Gastrocnemius medialis (tissue), 4 donors: ENCODE measurements around the gene LAMA3. TPM values are rescaled to one million over a fixed set of nuclear protein-coding genes. Genes with fewer than 3 reads are reported as not detected.

Source experiments
- ATAC-seq, 2 donors: fragments of 150-250 bp; one replicate each; pipeline ENCODE4 v1.9.1; 2016
- DNase-seq, 2 donors: peaks; one replicate each; pipeline ENCODE4 v3.0.0-alpha.2; 2019
- H3K27ac ChIP-seq, 4 donors: fragments of 200-600 bp; sonication (generic); 1 replicate in 1 of 4; 2 replicates in 3 of 4; pipeline ENCODE4 v1.5.1; 2016 to 2018; ENCODE audit warnings: mild to moderate bottlenecking in 2 of 4, moderate library complexity in 1 of 4
- H3K27me3 ChIP-seq, 3 donors: fragments of 200-600 bp; sonication (generic) in 2 of 3; 1 replicate in 1 of 3; 2 replicates in 2 of 3; pipeline versions ENCODE4 v1.5.1 to v1.6.0; 2016 to 2019; ENCODE audit warnings: mild to moderate bottlenecking in 1 of 3, moderate library complexity in 1 of 3
- H3K36me3 ChIP-seq, 2 donors: fragments of 200-600 bp; sonication (generic) in 1 of 2; one replicate each; pipeline ENCODE4 v1.5.1; 2017 to 2018
- H3K4me1 ChIP-seq, 2 donors: fragments of 200-600 bp; sonication (generic) in 1 of 2; one replicate each; pipeline ENCODE4 v1.5.1; 2016 to 2017; ENCODE audit warnings: mild to moderate bottlenecking in 2 of 2
- H3K4me3 ChIP-seq, 4 donors: fragments of 200-600 bp; sonication (generic) in 3 of 4; 1 replicate in 1 of 4; 2 replicates in 3 of 4; pipeline ENCODE4 v1.5.1; 2016 to 2019; ENCODE audit warnings: mild to moderate bottlenecking in 2 of 4
- H3K9me3 ChIP-seq, 3 donors: fragments of 200-600 bp; sonication (generic) in 2 of 3; 1 replicate in 1 of 3; 2 replicates in 2 of 3; pipeline ENCODE4 v1.5.1; 2016 to 2019
- POLR2A ChIP-seq, 2 donors: fragments of 450-650 bp; IDR thresholded peaks; one replicate each; pipeline ENCODE4 v1.6.1; 2017; ENCODE audit warnings: antibody characterized with exemption in 2 of 2, mild to moderate bottlenecking in 2 of 2, moderate library complexity in 2 of 2
- in situ Hi-C, 4 donors: fragments of 200-750 bp; cut with MboI; loops; one replicate each; pipeline versions ENCODE4 v1.15.0 to v1.8.0; 2017; ENCODE audit warnings: low sequenced_read_pairs in 4 of 4
- intact Hi-C: fragments of 100-400 bp; cut with DNase I; formaldehyde crosslinking; loops from one replicate; pipeline ENCODE4 v1.15.1; 2023; ENCODE audit warnings: low total_unique reads
- total RNA-seq, 4 donors: library from RNA; depleted of rRNA; stranded (reverse); fragments of >200 nt; gene quantifications; one replicate each; pipeline versions ENCODE4 v1.1.0 to v1.2.3, GENCODE V29; 2016
- TF ChIP-seq, protein P1 (sequence below), 5 experiments: fragments of 450-650 bp in 3 of 5; fragments of 200-600 bp in 2 of 5; sonication (generic) in 2 of 5; IDR thresholded peaks in 4 of 5; conservative IDR thresholded peaks in 1 of 5; 1 replicate in 4 of 5; 2 replicates in 1 of 5; pipeline ENCODE4 v1.5.1; 2016 to 2019; ENCODE audit warnings: antibody characterized with exemption in 5 of 5, mild to moderate bottlenecking in 3 of 5, moderate library complexity in 3 of 5

Gene LAMA3
- total RNA-seq, 4 donors from 2014 or later, result 1.1 to 5.3 (median 2.1) TPM

DNA sequence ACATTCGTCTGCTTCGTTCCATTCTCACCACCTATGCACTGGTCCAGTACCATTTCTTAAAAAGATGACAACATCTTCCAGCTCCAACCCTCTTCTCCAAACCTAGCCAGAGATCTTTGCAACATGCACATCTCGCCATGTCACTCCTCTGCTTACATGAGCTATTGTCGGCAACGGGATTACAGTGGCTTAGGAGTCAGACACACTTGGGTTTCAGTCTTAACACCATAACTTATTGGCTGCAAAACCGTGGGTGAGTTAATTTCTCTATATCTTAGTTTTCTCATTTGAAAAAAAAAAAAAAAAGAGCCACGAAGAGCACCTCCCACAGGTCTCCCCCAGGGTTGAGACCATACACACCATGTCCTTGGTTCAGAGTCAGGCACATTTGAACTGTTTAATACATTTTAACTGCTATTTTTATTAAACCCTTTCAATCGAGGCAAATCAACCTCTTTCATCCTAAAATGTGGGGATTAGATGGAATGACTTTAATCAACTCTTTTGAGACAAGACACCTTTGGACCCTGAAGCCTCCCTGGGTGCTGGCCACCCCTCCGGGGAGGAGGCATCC, 27.4 kb upstream of the LAMA3 start:
- DNase-seq (no peak), ATAC-seq (no peak)
- Histone ChIP-seq H3K27me3 (peaks cover 37 to 44% (median 41%) of the 10 kb centered on the region in 3 donors), H3K4me3 (peak overlapping the region; percentile 51 to 58 (median 53)), H3K9me3 (no peaks in the 10 kb centered on the region), H3K4me1 (peaks cover 0 to 7% of the 10 kb centered on the region in 2 donors), H3K27ac (no peak overlapping the region), H3K36me3 (no peaks in the 10 kb centered on the region)
- TF ChIP-seq, protein P1, sequence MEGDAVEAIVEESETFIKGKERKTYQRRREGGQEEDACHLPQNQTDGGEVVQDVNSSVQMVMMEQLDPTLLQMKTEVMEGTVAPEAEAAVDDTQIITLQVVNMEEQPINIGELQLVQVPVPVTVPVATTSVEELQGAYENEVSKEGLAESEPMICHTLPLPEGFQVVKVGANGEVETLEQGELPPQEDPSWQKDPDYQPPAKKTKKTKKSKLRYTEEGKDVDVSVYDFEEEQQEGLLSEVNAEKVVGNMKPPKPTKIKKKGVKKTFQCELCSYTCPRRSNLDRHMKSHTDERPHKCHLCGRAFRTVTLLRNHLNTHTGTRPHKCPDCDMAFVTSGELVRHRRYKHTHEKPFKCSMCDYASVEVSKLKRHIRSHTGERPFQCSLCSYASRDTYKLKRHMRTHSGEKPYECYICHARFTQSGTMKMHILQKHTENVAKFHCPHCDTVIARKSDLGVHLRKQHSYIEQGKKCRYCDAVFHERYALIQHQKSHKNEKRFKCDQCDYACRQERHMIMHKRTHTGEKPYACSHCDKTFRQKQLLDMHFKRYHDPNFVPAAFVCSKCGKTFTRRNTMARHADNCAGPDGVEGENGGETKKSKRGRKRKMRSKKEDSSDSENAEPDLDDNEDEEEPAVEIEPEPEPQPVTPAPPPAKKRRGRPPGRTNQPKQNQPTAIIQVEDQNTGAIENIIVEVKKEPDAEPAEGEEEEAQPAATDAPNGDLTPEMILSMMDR (IDR thresholded peaks at IDR 0.05 in 4 of 5, conservative IDR thresholded peaks at IDR 0.05 in 1 of 5), result no peak
- no peak for TF ChIP-seq POLR2A (IDR thresholded peaks at IDR 0.05)
- in situ Hi-C loops, result loop anchor here in 2 of 4 donors (25.0 kb wide), 2 partner anchors 100 to 250 kb away; no protein-coding TSS in a partner anchor
- intact Hi-C loops, result no loop called here

DNA sequence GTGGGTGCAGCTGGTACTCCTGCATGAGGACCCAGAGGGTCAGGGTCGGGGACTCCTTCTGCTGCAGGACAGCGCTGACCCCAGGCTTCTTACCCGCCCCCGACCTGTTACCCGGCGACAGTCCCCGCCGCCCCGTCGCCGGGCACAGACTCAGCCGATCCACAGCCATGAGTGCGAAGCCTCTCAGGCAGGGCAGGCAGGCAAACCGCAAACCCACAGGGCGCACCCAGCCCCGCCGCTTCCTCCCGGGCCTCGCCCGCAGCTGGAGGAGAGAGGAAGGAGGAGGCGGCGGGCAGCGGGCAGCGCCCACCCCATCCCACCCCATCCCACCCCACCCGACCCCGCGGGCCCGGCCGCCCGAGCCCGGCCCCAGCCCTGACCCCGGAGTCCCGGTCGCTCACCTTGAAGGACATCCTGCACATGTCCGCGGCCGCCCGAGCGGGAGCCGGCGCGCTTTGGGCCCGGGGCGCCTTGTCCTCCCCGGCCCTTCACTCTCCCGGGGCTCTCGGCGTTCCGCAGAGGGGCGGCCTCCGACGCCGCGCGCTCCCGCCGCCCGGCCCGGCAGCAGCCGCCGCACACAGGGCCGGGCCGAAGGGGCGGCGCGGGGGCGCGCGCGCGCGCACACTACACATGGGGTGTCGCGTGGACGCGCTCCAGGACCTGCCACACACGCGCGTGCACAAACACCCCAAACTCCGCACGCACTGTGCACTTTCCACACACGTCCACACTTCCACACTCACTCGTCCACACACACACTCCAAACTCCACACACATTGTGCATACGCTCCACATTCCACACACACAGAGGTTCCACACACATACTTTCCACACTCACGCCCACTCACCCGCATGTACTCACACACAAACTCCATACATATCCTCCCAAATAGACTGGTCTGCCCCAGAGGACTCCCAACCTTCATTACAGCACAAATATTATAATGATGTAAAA, 26.7 kb upstream of the LAMA3 start, which contains the start of gene ANKRD29:
Gene ANKRD29 (minus strand): TSS at position 603 of the 955 bp plus-strand sequence. CDS start 181 bp downstream, at position 422.
- DNase-seq, result no peak
- ATAC-seq, result peak in 1 of 2 donors; percentile 48
- no peak for TF ChIP-seq POLR2A (IDR thresholded peaks at IDR 0.05)
- TF ChIP-seq, protein P1 (IDR thresholded peaks at IDR 0.05 in 4 of 5, conservative IDR thresholded peaks at IDR 0.05 in 1 of 5), result no peak
- H3K27ac ChIP-seq, result peak within 1 kb of the TSS in 1 of 4 donors; percentile 24
- no peaks in the 10 kb centered on the region for H3K9me3 ChIP-seq
- H3K4me3 ChIP-seq, result peak within 1 kb of the TSS; percentile 51 to 58 (median 53)
- peaks cover 0 to 7% of the 10 kb centered on the region in 2 donors for H3K4me1 ChIP-seq
- no peaks in the 10 kb centered on the region for H3K36me3 ChIP-seq
- H3K27me3 ChIP-seq, result peaks cover 37 to 44% (median 41%) of the 10 kb centered on the region in 3 donors
- intact Hi-C loops (no loop called here), in situ Hi-C loops (loop anchor here in 2 of 4 donors (25.0 kb wide), 2 partner anchors 100 to 250 kb away; no protein-coding TSS in a partner anchor)

DNA sequence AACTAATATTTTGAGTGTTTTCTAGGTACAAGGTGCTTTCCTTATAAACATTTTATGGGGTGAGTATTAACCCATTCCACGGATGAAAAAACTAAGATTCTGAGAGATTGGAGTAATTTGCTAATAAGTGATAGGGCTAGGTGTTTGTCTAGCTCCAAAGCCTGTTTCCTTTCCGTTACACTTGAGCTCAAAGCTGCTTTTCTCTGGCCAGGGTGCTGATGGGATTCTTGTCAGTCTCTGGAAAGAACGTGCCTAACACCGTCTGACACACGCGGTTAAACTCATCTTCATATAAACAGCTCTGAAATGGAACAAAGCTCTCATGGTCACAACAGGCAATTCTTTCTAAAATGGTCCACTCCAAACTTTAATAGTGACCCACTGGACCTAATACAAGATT, 24.6 kb upstream of the LAMA3 start:
- Histone ChIP-seq H3K4me1 (peaks cover 0 to 7% of the 10 kb centered on the region in 2 donors), H3K9me3 (no peaks in the 10 kb centered on the region)

DNA sequence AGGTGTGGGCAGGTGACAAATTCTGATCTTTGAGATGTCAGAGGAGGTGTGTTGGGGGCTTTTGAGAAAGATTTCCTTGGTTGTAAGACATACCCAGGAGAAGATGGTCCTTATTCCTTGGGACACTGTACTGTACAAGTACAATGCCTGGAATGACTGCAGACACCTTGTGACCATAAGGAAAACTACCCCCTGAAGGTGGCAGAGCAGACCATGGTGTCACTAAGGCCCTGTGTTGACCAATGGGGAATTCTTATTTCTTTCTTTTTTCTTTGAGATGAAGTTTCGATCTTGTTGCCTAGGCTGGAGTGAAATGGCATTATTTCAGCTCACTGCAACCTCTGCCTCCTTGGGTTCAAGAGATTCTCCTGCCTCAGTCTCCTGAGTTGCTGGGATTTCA, 22.1 kb upstream of the LAMA3 start:
- TF ChIP-seq POLR2A (IDR thresholded peaks at IDR 0.05), result no peak
- TF ChIP-seq, protein P1 (IDR thresholded peaks at IDR 0.05 in 4 of 5, conservative IDR thresholded peaks at IDR 0.05 in 1 of 5), result no peak
- no peak for DNase-seq
- Histone ChIP-seq H3K36me3 (no peaks in the 10 kb centered on the region), H3K27ac (no peak overlapping the region), H3K27me3 (peaks cover 10 to 18% (median 17%) of the 10 kb centered on the region in 3 donors), H3K9me3 (no peaks in the 10 kb centered on the region), H3K4me3 (no peak overlapping the region), H3K4me1 (peaks cover 0 to 7% of the 10 kb centered on the region in 2 donors)
- intact Hi-C loops (no loop called here), in situ Hi-C loops (loop anchor here in 2 of 4 donors (25.0 kb wide), 2 partner anchors 95 to 245 kb away; no protein-coding TSS in a partner anchor)
- ATAC-seq, result no peak

More for the DNA sequence above, 24.6 kb upstream of the LAMA3 start:
- DNase-seq (no peak), ATAC-seq (no peak)
- Histone ChIP-seq H3K4me3 (no peak overlapping the region), H3K27ac (no peak overlapping the region), H3K27me3 (peaks cover 33 to 42% (median 40%) of the 10 kb centered on the region in 3 donors), H3K36me3 (no peaks in the 10 kb centered on the region)
- intact Hi-C loops (no loop called here), in situ Hi-C loops (loop anchor here in 2 of 4 donors (25.0 kb wide), 2 partner anchors 98 to 248 kb away; no protein-coding TSS in a partner anchor)
- TF ChIP-seq, protein P1 (IDR thresholded peaks at IDR 0.05 in 4 of 5, conservative IDR thresholded peaks at IDR 0.05 in 1 of 5), result no peak
- no peak for TF ChIP-seq POLR2A (IDR thresholded peaks at IDR 0.05)
